Medulla oblongata (tissue), 1 donor: ENCODE results near the gene ACVR1B.
A peak's percentile ranks its signal among the peaks of the same experiment; 100 is the strongest.

ENCODE experiments used
- DNase-seq: peaks from one replicate; pipeline ENCODE4 v3.0.0-alpha.2; 2015; ENCODE audit errors: extremely low spot score

ACVR1B gene

DNA sequence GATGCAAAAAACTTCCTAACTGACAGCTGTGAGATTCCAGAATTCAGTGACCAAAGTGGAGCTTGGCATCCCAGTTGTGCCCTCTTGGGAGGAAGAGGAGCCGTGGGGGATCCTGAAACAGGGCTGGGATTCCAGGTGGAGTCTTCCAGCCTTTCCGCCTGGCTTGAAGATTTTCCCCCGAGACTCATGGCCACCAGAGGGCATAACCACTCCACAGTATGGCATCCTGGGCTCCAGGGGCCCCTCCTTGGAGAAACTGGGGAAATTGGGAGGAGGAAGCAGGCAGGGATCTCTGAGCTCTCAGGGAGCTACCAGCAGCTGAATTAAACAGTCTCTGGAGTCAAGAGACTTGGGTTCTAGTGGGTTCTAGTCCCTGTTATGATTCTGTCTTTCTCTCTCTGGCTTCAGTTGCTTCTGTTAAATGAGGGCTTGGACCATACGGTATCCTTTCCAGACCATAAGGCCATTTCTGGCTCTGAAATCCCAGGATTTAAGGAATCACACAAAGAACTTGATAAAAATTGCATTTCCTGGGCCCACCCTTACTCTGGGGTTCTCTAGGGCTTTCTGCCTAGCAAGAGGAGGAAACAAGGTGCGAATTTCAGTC lies 52.6 kb downstream of the ACVR1B start:
- DNase-seq = peak; percentile 79

DNA sequence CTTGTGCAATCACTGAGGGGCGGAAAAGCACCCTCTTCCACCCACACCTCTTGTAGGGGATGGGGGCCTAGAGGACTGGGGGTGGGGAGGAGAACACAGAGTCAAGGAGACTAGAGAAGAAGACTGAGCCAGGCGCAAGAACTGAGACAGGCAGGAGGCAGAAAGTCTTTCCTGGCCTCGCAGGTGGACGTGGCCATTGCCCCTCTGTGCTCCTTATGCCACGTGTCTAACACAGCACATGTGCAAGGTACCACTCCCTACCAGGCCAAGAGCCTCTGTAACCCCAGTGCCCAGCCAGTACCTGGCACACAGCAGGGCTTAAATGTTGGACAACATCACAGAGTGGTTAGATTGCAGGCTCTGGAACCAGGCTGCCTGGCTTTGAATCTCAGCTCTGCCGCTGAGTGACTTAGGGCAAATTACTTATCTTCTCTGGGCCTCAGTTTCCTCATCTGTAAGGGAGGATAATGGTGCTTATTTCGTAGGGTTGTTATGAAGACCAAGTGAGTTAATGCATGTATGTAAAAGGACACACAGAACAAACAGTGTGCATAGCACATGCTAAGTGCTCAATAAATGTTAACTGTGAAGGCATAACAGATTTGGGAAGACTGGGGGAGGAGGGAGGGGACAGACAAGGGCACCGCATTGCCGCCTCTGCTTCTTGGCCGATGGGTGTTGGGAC lies 53.9 kb downstream of the ACVR1B start:
- no peak for DNase-seq

DNA sequence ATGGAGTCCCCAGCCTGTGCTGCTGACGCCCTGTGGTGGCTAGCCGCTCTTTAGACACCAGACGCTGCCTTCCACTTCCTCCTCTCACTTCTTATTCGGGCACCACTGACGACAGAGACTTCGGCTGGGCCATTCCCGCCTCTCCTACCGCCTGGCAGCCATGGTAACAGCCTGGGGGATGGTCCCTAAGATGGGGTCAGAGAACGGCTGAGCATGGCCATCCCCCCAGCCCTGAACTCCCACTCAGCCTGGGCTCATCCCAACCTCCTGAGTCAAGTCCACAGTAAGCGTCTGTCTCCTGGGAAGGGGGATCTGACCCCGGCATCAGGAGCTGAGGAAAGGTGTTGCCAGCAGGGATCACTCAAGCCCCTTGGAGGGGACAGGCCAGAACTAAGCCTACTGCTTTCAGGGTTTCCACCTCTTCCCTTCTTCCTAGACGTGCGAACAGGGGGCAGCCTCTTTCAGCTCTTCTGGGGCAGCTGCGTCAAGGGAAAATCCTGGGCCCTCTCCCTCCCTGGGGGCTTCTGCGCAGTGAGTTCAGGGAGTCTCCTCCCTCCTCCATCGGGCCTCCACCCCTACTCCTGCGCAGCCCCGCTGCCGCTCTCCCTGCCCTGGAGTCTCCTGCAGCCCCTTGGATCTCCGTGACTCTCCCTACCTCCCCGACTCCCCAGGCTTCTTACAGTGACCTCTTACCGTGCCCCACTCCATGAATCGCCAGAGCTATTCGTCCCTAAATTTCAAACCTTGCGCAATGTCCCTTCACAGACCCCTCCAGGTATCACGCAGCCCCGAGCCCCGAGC lies 54.6 kb downstream of the ACVR1B start:
- DNase-seq = peak; percentile 79

DNA sequence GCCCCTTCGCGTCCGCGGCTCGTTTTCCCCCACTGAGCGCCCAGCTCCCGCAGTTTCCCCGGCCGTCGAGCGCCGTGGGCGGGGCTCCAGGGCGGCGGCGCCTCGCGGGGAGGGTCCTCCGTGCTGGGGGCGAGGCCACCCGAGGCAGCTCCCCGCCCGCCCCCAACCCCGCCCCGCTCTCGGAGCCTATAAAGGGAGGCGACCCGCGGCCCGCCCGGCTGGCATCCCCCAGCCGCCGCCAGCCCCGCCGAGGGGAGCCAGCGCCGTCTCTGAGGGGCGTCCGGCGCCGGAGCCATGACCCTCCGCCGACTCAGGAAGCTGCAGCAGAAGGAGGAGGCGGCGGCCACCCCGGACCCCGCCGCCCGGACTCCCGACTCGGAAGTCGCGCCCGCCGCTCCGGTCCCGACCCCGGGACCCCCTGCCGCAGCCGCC lies 55.2 kb downstream of the ACVR1B start, which contains the start of gene TAMALIN:
Gene TAMALIN (plus strand): TSS at position 221 of the 432 bp plus-strand sequence. CDS start 74 bp downstream, at position 295.
- no peak for DNase-seq

DNA sequence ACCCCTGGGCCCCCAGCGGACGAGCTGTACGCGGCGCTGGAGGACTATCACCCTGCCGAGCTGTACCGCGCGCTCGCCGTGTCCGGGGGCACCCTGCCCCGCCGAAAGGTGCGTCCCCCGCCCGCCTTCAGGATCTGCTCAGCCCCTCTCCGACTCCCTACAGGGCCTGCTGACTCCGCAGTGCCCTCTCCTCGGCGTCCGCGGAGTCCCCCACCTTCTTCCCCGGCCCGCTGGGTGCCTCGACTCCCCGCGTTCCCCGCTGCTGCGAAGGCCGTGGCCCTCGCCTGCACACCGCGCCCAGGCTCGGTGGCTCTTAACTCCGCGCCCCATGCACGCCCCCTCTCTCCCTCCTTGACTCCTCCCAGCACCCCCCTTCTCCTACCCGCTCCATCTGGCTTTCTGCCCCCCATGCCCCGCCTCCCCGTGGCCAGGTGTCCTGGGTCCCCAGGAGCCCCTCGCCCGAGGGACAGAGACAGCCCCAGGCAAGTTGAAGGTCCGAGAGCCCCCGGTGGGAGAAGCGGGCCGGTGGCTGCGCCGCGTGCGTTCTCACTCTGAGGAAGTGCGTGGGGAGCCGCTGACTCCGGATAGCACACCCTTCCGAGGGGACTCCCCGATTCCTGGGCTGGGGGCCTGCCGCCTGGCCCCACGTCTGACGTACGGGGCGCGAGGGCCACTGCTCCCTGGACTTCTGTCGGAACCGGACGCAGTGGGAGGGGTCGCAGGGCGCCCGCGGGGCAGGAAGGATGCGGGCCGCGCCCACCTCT lies 55.8 kb downstream of the ACVR1B start:
- DNase-seq = no peak

DNA sequence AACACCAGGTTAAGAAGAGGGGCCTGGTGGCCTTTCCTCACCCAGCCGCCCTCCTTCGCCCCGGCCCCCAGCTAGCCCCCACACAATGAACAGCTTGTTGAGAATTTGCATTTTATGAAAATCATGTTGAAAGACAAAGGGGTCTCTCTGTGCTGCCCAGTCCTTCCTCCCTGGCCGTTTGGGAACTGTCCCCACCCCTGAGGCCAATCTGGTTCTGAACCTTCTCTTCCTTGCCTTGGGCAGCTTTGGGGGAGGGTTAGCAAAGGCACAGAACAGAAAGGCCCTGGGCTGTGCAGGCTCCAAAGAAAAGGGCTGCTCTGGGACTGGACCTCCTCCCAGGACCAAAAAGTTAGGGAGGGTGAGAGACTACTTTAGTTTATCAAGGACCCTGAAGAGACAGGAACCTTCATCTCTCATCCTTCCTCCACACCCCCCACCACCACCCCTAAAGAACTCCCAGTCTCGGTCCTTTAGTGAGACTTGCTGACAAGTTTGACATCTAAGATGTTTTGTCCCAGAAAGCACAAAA lies 56.5 kb downstream of the ACVR1B start:
- DNase-seq = no peak

DNA sequence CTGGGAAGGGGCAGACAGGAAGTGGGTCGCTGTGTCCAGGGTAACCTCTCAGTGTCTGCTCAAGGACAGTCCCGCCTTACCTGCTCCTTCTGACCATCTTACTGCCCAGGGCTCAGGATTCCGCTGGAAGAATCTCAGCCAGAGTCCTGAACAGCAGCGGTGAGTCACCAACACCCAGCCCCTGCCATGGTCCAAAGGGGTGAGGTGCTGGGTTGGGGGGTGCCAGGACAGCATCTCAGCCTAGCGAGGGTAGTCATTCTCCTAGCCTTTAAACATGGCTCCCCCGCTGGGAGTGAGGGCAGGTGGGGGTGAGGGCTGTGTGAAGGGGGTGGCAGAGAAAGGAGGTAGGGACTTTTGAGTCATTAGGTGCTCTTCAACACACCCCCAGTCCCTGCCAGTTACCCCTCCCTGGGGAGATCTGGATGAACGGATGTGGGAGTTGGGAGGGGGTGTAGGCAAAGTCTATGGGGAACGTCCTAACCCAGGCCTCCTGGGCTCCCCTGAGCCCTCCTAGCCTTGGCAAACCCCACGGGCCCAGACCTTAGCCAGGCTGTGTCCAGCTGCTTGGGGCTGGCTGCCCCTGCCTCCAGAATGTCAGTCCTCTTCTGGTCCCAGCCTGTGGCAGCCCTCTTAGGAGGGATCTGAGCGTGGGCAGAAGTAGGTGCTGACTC lies 57.7 kb downstream of the ACVR1B start:
- no peak for DNase-seq

DNA sequence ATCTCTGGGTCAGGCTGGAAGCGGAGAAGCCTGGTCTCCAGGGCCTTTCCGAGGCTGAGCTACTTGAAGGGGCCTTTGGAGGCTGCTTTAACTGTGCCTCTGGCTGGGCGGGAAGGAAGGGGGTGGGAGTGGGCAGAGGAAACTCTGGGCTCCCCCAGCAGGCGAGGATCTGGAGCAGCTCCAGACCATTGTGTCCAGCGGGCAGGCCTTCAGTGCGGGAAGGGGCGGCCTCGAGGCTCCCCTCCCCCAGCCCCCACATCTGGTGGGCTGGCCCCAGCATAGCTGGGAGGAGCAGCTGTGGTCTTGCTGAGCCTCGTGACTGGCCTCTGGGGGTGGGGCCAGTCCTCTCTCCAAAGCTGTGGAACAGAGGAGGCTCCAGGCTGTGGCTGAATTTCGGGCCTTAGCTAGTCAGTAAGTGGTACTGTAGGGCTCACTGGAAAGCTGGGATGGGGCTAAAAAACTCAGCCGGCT lies 58.7 kb downstream of the ACVR1B start:
- peak; percentile 72 for DNase-seq

DNA sequence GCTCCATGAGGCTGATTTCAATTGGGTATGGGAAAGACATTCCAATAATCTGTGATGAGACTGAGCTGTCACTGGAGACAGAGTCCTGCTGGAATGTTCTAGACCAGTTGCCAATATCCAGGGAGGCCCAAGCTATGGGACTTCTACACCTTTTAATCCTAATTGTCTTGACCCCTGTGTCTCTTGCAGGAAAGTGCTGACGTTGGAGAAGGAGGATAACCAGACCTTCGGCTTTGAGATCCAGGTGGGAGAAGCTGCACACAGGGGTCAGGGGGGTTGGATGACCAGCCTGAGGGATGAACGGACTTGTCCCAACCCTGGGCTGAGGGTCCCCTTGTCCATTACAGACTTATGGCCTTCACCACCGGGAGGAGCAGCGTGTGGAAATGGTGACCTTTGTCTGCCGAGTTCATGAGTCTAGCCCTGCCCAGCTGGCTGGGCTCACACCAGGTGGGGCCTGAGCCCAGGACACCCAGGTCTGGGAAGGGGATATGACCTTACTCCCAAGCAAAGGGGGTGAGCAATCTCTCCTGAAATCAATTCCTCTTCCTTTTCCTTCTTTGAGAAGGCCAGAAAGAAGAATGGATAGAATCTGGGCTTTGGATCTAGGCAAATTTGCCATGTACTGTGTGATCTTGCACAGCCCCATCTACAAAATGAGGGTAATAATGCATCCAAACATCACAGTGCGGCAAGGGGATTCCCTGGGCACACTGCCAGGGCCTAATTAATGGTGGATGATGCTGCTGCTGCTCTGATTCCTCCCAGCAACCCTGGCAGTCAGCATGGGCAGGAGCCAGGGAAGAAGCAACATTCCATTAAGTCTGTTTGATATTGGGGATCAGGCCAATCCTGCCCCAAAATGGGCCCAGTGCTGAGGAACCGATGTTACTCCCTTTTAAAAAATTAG lies 59.4 kb downstream of the ACVR1B start:
- no peak for DNase-seq

DNA sequence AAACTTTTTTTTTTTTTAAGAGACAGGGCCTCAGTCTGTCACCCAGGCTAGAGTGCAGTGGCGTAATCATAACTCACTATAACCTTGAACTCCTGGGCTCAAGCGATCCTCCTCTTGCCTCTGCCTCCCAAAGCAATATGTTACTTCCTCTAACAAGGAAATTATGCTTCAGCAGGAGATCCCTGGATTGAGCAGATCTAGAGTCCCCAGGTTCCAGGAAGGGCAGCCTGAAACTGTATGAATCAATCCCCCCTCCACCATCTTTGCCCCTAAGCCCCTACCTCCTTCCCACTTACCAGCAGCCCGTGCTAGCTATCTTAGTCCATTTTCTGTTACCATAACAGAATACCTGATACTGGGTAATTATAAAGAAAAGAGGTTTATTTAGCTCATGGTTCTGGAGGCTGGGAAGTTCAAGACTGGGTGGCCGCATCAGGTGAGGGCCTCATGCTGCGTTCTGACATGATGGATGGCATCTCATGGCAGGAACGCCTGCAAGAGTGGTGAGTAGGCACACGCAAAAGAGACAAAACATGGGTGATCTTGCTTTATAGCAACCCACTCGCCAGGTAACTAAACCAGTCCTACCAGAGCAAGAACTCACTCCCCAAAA lies 60.2 kb downstream of the ACVR1B start:
- DNase-seq = no peak

DNA sequence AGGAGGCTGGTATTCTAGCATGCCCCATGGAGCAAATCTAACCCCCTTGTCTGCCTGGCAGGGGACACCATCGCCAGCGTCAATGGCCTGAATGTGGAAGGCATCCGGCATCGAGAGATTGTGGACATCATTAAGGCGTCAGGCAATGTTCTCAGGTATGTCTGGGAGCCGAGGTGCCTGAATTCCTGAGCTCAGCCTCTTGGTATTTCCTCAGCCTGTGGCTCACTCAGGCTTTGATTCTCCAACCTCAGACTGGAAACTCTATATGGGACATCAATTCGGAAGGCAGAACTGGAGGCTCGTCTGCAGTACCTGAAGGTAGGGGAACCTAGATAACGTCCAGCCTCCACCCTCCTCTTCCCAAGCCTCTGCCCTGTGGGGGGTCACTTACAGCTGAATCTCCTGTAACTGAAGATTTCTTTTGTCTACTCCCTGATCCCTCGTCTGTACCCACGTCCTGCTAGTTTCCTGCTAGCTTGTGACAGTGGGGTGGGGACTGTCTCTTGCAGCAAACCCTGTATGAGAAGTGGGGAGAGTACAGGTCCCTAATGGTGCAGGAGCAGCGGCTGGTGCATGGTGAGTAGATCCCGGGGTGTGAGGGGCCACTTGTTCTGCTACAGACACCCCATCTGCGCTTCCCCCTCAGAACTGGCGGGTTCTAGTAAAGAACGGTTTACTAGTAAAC lies 62.3 kb downstream of the ACVR1B start:
- no peak for DNase-seq

DNA sequence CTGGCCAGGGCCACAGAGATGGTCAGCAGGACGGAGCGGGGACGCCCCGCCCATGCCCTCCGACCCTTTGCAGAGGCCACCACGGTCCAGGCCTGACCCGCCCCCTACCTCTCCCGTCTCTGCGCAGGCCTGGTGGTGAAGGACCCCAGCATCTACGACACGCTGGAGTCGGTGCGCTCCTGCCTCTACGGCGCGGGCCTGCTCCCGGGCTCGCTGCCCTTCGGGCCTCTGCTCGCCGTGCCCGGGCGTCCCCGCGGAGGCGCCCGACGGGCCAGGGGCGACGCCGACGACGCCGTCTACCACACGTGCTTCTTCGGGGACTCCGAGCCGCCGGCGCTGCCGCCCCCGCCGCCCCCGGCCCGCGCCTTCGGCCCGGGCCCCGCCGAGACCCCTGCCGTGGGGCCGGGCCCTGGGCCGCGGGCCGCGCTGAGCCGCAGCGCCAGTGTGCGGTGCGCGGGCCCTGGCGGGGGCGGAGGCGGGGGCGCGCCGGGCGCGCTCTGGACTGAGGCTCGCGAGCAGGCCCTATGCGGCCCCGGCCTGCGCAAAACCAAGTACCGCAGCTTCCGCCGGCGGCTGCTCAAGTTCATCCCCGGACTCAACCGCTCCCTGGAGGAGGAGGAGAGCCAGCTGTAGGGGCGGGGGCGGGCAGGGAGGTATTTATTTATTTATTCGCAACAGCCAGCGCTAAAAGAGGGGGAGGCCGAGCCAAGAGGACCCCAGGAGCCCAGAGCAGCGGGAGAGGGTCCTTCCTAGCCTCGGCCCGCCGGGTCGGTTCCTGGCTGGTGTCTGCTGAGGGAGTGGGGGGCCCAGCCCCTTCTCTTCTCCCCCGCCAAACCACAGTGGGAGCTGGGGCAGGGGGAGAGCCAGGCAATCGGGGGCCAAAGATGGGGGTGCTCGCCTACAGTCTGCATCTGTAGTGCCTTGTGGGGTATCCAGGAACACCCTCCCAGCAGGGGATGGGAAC lies 63.4 kb downstream of the ACVR1B start:
- no peak for DNase-seq

DNA sequence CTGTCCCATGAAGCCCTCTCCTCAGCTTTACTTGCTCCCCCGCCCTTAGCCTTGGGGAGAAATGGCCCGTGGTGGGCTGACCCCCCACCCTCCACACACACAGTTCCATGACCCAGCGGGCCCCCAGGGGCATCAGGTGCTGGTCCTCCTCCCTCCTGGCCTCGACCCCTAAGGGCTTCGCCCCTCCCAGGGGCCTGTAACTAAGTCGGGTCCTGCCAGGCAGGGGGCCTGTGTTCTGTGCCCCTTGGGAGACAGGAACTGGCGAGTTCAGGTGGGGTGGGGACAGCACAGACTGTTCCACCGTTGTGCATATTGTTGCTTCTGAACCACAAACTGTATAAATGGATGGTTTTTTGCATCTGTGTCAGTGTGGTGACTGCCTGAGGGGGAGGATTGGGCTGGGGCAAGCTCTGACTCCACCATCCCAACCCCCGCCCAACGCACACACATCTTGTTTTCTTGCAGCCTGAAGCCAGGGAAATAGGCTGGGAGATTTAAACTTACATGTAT lies 64.1 kb downstream of the ACVR1B start:
- DNase-seq = no peak

DNA sequence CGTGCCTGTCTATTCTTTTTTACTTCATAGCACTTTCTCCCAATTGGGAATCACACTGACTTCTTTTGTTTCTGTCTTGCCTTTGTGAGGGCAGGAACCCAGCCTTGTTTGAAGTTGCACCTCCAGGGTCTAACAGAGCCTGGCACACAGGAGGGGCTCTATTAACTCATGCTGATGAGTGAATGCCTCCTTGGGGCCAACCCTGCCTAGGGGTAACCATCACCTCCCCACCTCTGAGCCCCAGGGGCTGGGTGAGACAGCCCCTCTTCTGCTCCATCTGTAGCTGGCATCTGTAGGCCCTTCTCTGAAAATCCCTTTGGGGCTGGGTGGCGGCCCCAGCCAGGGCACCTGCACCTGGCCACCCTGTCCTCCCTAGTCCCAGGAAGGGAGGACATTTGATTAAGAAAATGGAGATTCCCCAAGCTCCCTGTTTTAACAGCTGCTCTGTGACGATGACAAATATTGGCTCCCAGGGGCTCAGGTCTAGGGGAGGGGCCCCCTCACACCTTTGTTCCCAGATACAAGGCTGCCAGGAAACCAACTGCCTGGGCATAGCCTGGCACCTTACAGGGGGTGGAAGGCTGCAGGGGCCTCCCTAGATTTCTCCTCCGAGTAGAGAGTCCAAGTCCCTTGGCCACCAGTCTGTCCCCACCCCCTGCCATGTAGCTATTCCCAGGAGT lies 67.1 kb downstream of the ACVR1B start:
- no peak for DNase-seq

DNA sequence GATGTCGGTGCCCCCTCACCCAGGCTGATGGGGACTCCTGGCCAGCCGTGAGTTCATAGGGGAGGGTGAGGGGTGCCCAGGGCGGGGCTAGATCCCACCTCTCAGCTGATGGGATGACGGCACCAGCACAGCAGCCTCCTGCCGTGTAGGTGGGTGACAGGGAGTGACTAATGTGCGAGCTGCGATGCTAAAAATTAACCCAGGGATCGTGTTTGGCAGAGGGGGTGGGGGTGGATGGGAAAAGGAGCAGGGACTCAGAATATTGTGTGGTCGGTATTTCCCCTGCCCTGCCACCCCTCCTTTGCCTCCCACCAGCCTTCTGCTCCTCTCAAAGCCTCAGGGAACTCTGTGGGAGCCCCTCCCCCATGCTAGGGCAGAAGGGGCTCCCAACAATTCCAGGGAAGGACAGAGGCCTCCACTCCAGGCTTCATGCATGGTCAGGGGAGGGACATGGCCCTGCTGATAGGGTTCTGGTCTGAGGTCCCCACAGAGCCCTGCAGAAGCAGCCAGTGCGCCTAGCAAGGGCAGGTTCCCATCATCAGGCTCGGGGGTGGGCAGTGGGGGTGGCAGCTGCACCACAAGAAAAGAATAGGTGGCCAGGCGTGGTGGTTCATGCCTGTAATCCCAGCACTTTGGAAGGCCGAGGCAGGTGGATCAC lies 67.7 kb downstream of the ACVR1B start:
- no peak for DNase-seq
